GM19372 (cell line): ENCODE results near the gene GRIA3.

Source experiments
- ATAC-seq: cut with Tn5 transposase; IDR thresholded peaks from one replicate; pipeline ENCODE4 v1.9.1; 2021; ENCODE audit warnings: mild to moderate bottlenecking, low read depth, moderate library complexity; ENCODE audit not compliant: unreplicated experiment

The GRIA3 gene

DNA sequence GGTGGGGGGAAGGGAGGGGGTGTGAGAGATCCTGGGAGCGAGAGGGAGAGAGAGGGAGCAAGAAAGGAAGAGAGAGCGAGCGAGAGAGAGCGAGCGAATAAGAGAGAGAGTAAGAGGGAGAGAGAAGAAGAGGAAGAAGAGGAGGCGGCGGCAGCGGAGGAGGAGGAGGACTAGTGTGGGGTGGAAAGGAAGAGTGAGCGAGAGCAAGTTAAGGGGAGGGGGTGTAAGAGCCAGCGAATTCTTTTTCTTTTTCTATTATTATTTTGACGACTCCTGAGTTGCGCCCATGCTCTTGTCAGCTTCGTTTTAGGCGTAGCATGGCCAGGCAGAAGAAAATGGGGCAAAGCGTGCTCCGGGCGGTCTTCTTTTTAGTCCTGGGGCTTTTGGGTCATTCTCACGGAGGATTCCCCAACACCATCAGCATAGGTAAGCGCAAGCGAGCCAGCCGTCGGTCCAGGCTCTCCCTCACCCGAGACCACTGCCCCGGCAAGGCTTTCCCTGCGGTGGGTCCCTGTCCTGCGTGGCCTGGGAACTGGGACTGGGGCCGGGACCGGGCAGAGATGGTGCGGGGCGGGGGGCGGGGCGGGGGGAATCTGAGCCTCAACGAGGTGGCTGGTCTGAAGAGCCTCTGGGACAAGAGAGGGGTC is at the start of gene GRIA3:
TSS of gene GRIA3 (plus strand) at position 60 of the 647 bp plus-strand sequence. CDS start at position 318, 258 bp downstream.
- ATAC-seq: no peak

DNA sequence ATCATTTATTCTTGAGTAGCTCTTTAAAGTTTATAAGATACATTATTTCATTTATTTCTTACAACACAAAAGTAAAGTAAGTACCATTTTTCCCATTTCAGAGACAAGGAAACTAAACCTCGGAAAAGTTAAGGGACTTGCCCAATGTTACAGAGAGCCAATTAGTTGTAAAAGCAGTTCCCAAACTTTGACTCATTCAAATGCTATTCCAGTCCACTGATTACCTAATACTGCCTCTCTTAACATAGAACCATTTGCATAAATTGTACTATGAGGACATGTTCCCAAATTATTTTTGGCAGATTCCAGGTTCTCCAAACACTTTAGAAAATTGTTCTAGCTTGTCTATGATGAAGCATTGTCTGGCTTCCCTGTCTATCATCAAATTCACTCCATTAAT is 45.6 kb upstream of the GRIA3 start:
- ATAC-seq: no peak

DNA sequence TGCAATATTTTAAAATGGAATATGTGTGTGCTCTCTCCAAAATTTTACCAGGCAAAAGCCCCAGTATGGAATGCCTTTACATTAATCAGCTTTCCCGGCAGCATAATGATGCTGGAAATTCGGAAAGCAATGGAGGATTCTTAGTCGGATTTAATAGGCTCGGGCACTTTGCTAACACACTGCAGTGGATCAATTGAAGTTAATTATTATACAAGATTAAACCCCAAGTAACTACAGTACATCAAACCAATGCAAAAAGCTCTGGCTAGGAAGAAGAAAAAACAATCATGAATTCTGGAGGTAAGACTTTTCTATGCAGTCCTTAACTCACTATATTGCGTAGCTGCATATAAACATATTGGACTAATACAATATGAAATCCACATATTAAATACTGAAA is 43.6 kb upstream of the GRIA3 start:
- ATAC-seq: no peak

DNA sequence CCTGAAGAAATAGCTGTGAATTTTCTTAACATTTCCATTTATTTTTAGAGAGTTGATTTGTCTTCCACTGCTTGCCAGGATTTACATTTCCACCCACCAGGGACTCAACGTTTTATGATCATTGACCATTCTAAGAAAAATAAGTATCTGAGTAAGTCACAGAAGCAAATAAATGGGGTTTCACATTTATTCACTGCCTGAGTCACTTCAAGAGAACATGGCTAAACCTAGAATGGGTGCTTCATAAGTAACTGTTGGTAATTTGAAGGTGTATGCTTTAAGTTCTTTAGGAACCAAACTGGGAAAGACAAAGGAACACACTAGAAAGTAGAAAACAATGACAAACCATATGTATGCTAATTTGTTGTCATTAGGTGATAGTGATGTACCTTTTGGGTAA is 43.2 kb upstream of the GRIA3 start:
- ATAC-seq: no peak

DNA sequence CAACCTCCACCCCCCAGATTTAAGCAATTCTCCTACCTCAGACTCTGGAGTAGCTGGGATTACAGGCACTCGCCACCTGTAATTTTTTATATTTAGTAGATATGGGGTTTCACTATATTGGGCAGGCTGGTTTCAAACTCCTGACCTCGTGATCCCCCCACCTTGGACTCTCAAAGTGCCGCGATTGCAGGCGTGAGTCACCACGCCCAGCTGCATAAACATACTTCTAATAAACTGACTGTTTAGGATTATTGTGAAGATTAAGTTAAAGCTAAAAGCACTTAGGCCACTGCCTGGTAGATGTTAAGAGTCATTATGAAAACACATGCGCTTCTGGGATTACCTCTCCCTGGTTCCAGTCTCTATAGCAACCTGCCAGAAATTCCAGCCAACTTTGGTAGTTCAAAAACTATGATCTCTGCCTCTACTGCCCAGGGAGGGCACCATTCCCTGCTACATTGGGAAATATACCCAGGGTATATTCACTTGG is 30.2 kb upstream of the GRIA3 start:
- no peak for ATAC-seq

DNA sequence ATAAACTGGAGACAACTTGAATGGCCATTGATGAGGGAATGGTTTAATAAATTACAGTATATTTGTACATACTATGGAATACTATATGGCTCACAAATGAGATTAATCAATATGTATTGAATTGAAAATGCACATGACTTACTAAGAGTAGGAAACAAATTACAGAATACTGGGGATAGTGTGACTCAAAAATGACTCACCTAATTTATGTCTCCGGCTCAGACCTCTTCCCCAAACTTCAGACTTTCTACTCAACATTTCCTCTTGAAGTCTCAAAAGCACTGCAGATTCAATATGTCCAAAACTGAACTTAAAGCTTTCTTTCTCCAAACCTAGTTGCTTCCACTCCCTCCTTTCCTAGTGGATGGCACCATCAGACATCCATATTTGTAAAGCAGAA is 28.8 kb upstream of the GRIA3 start:
- ATAC-seq: no peak

DNA sequence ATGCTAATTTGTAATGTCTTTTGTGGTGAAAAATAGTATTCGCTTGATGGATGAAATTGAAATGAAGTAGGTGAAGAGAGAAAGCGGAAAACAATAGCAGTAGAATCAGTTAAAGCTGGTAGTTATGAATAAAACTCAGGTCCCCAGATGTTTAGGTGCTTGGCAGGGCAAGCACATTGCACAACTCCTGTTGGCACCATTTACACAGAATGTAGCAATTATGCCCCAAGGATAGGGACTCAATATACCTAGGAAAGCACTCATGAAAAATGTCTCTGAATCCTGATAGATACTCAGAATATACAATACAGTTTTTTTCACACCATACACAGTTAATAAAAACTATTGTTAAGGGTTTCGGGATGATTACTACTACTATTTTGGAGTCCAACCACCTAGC is 26.5 kb upstream of the GRIA3 start:
- ATAC-seq: no peak

DNA sequence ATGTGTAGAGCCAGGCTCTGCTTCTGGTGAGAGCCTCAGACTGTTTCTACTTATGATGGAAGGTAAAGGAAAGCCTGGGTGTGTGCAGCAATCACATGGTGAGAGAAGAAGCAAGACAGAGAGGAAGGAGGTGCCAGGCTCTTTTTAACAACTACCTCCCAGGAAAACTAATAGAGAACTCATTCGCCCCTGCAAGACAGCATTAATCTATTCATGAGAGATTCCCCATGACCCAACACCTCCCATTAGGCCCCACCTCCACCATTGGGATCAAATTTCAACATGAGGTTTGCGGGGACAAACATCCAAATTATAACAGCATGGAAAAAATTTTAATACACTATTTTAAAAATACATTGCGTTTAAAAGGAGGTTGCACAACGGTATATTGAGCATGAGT is 24.7 kb upstream of the GRIA3 start:
- ATAC-seq: no peak

DNA sequence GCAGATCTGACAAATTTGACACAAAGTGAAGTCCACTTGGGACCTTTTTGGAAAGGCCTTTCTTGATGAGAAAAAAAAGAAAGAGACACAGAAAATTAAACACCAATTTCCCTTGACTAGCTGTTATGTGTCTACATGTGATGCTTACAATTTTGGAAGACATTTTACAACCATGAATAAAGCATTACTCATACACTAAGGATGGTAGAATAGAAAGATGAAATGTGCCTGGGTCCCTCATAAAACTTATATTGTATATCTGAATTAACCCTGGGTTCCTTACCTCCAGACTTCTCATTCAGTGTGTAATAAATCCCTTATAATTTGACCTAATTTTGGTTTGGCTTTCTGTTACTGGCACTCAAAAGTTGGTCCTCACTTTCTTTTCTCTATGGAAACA is 16.5 kb upstream of the GRIA3 start:
- no peak for ATAC-seq

DNA sequence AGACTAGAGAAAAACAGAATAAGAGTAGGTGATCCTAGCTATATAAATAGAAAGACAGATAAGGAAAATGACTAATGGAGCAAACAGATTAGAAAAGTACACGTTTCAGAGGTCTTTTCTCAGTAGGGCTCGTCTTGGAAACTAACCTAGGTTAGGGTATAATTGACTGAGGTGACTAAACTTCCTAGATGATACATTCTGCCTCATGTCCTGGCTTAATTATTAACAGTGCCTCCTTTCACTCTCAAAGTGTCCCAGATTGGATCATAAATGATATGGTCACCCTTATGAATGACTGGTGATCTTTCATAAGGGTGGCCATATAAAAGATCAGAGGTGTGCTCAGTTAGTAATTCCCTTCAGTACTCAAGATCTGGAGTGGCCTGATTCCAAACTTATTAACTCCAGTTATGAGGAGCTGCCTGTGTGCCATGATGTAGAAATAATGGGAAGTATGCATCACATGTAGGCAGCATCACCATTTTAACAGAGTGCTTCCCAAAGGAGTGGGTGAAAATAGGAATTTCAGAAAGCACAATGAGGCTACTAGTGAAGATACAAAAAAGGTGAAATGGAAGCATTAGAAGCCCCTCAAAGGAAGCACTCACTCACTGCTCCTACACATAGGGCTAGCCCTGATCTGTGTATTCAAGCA is 14.7 kb upstream of the GRIA3 start:
- ATAC-seq: no peak

DNA sequence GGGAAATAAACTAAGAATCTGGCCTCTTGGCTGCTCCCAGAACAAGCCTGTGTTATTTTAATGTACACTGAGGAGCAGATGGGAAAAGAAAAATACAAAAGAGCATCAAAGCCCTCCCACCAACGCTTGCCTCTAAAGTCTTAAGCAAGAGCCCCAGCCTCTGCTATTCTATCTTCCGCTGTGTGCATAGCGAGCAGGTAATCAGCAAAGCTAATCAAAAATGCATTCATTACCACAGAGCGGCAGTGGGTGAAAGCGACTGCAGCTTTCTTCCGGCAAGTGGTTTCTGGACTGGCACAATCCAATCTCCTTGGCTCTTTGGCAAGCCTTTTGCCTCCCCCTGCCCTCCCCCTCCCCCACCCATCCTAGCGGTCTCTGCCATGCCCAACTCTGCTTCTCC is 13.5 kb upstream of the GRIA3 start:
- no peak for ATAC-seq

DNA sequence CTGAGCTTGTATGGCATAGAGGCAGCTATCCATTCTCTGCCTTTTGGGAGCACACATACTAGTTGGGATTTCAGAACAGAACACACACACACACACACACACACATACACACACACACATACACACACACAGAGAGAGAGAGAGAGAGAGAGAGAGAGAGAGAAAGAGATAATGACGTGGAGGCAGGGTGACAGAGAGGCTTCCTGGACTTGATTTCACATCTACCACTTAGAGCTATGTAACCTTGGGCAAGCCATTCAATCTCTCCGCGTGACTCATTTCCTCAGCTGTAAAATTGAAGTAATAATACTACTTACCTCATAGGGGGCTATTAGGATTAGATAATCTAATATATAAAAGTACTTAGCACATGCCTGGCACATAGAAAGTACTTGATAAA is 12.3 kb upstream of the GRIA3 start:
- ATAC-seq: no peak

DNA sequence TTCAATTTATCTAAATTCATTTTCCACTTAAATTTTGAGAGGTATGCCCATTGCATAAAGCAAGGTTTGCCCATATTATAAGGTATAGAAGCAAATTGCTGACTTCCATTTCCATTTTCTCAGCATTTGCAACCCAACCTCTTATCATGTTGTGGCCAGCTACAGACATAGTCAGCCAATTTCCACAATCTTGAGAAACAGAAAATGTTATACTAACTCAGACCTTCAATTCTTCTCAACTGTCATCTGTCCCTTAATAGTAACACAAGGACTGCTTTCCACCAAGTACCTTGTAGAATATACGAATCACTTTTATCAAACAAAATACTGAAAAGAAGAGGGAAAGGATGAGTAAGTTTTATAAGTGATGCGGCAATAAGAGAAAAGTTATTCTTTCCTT is 11.2 kb upstream of the GRIA3 start:
- no peak for ATAC-seq

DNA sequence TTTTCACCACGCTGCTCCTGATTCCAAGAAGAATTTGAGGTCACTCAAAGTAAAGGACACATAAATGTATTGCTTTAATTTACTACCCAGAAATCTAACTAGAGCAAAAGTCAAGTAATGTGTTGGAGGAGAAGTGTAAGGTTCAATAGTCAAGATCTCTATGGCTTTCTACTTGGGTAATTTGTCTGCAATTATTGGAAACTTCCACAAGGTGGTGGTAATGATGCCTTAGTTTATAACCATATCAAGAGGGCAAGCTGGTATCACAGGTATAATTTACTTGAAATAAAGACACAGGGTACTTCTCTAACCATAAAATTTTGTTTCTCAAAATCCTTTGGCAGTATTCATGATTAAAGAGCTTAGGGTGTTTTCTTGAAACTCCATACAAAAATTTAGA is 10.2 kb upstream of the GRIA3 start:
- no peak for ATAC-seq

DNA sequence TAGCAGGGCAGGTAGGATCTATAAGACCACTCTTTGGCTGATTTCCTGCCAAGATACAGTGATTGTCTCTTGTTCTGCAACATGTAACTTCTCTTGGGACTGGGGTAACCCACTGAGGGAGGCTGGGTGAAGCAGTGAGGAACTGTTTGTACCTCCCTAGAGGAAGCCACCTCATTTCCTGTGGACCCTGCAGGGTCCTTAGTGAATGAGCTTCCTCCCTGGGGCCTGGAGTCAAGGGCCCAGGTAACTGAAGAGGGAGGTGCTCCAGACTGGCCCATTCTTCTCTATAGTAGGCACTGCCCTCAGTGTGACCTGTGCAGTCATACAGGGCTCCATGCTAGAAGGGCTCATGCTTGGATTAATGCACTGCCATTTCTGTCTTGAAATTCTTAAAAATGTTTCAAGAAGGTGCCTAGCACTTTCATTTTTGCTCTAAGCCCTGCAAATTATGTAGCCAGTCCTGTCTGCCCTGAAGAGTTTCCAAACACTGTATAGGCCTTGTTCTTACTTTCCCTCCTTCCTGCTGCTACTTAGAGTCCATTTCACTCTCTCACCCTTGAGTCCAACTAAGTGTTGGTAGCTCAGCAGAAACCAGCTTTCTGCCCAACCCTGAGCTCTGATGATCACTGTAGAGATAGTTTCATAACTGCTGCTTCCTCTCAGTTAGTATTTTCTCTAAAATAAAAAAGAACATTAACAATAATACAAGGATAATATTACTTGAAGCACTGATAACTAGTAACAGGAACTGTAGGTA is 8.5 kb upstream of the GRIA3 start:
- ATAC-seq: no peak

DNA sequence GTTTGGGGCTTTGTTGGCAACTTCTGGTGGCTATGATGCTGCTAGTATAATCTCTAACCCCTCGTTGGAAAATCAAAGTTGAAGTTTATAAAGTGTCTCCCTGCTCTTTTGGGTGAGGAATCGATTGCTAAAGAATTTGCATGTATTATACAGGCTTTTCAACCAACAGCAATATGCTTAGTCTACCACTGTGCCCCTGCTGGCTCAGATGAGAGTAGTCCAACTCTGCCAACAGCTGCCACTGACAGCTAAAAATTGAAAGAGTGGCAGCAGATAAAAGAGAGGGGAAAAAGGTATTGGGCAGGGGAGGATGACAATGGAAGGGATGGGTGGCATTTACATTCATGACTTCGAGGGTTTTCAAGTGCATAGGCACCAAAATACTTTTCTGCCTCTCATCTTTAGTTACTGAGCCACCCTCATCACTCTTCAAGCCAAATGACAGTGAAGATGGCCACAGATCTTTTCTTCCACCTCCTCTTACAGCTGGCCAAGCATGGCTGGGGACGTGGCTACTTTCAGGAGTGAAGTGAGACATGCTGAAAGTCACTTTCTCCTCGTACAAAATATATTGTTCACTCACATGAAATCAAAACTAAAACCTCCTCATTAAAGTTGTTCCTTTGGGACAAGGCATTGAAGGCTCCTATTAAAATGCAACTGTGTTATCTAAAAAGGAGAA is 2.7 kb upstream of the GRIA3 start:
- no peak for ATAC-seq

DNA sequence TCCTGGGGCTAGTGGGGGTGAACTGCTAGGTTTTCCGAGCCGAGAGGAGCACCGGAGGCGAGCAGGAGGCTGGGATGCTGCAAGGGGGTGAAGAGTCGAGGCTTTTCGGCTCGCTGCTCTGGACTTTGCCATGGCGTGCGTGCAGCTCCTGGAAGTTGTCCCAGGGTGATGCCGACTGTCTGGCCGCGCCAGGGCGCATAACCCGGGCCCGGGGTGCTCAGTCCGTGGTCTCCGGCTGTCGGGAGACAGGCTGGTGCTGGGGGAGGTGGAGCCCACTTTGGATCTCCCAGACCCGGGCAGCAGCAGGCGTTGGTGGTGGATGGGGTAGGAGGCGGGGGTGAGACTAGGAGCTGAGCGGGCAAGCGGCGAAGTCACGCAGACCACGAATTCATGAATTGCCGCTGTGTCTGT is 793 bp downstream of the GRIA3 start:
- no peak for ATAC-seq

DNA sequence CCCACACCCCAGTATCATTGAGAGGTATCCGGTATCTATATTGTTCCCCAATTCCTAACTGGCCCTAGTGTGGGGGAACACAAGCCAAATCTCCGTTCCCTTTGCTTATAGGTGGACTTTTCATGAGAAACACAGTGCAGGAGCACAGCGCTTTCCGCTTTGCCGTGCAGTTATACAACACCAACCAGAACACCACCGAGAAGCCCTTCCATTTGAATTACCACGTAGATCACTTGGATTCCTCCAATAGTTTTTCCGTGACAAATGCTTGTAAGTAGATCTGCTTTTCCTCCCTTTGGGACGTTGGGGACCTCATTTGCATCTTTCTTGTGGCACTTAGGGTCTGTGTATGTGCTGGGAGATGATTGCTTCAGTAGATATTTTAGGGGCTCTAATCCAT is 1.6 kb downstream of the GRIA3 start:
- no peak for ATAC-seq

DNA sequence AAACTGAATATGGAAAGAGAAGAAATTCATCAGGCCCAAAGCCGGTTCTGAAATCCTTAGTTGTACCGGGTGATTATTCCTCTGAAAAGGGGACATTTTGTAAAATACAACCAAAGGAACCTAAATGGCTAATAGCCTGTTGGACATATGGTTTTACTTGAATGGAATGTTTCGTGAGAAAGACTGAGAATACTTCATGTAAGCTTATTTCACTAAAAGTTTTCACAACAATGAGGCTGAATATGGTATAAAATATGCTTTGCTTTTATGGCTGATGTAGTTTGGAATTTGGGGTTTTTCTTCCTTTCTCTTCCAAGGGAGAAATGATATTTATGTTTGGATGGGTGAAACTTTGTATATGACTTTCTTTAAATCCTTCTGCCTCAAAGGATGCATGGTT is 2.7 kb downstream of the GRIA3 start:
- ATAC-seq: no peak

DNA sequence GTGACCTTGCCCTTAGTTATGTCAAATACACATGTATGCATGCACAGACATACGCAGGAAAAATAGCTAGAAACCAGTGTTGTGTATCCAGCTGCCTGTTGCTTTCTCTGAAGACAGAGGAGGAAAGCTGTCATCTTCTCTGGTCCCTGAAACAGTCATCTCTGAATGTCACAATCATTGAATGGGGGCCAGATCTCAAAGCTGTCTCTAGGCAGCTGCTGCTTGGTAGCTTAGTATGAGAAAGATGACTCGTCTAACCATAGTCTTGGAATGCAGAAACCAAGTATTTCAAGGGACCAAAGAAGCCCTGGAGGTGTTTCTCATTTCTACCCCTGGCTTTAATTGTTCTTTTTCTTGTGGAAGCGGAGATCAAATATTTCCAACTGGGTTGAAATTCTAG is 4.0 kb downstream of the GRIA3 start:
- ATAC-seq: no peak

DNA sequence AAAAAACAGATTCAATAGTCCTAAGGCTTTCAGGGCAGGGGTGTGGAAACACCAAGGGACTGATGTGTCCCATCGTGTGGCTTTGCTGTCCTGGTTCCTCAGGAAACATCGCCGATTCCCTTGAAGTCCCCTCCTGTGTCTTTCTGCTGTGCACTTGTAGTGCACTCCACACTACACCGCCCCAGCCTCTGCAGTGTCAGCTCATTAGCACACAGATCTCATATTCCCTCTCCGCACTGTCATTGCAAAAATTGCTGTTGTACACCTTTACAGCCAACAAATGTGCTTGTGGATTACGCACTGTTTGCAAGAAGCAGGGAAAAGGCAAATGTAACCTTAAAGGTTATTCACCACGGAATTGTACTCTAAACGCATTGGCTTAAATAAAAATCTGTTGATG is 5.3 kb downstream of the GRIA3 start:
- no peak for ATAC-seq
